ENCODE data around the gene RNF151.
A peak's percentile ranks its signal among the peaks of the same experiment; 100 is the strongest.
"Not testable (repeated sequence)": the region's sequence is repeated elsewhere in the genome, so short reads cannot be mapped to it uniquely, and the experiment has no call there.

The RNF151 gene

GRCh38 chr16:1938910-1939309, 27.7 kb upstream of the RNF151 start:
- DNase-seq (ENCODE audit: low read depth in 2 of 2), result no peak

GRCh38 chr16:1939833-1940232, 26.8 kb upstream of the RNF151 start:
- DNase-seq (ENCODE audit: low read depth in 2 of 2), result not testable (repeated sequence)

- DNase-seq (ENCODE audit: low read depth in 2 of 2), result no peak
These were observed 26.1 kb upstream of the RNF151 start for GRCh38 chr16:1940273-1941161.

GRCh38 chr16:1941162-1942046, 25.3 kb upstream of the RNF151 start:
- DNase-seq (ENCODE audit: low read depth in 2 of 2), result no peak

GRCh38 chr16:1942047-1942809, 24.4 kb upstream of the RNF151 start:
- DNase-seq (ENCODE audit: low read depth in 2 of 2), result no peak

GRCh38 chr16:1942810-1943726, 23.6 kb upstream of the RNF151 start, which contains the start of gene MSRB1:
TSS of gene MSRB1 (minus strand) at chr16:1943199. CDS start at chr16:1943156, 43 bp downstream.
- peak; percentile 97 to 99 for DNase-seq (ENCODE audit: low read depth in 2 of 2)

GRCh38 chr16:1944612-1945199, 21.9 kb upstream of the RNF151 start:
- DNase-seq (ENCODE audit: low read depth in 2 of 2), result no peak

- no peak for DNase-seq (ENCODE audit: low read depth in 2 of 2)
These were observed 20.9 kb upstream of the RNF151 start for GRCh38 chr16:1945559-1946391.

GRCh38 chr16:1946495-1947368, 19.9 kb upstream of the RNF151 start:
- DNase-seq (ENCODE audit: low read depth in 2 of 2), result no peak

GRCh38 chr16:1947369-1947670, 19.3 kb upstream of the RNF151 start:
- DNase-seq (ENCODE audit: low read depth in 2 of 2), result no peak

- DNase-seq (ENCODE audit: low read depth in 2 of 2), result no peak
These were observed 17.1 kb upstream of the RNF151 start for GRCh38 chr16:1949507-1949906.

GRCh38 chr16:1950047-1950446, 16.6 kb upstream of the RNF151 start:
- no peak for DNase-seq (ENCODE audit: low read depth in 2 of 2)

- DNase-seq (ENCODE audit: low read depth in 2 of 2), result no peak
These were observed 16.1 kb upstream of the RNF151 start for GRCh38 chr16:1950559-1950958.

- DNase-seq (ENCODE audit: low read depth in 2 of 2), result no peak
These were observed 12.9 kb upstream of the RNF151 start for GRCh38 chr16:1953734-1954133.

GRCh38 chr16:1957434-1958142, 9.1 kb upstream of the RNF151 start:
- DNase-seq (ENCODE audit: low read depth in 2 of 2), result not testable (repeated sequence)

GRCh38 chr16:1958143-1958491, 8.5 kb upstream of the RNF151 start:
- DNase-seq (ENCODE audit: low read depth in 2 of 2), result not testable (repeated sequence)

GRCh38 chr16:1958715-1959268, 7.9 kb upstream of the RNF151 start:
- DNase-seq (ENCODE audit: low read depth in 2 of 2), result no peak
